Caco-2 (cell line): ENCODE data around the gene FTCD. TPM values are rescaled to one million over a fixed set of nuclear protein-coding genes. Genes with fewer than 3 reads are reported as not detected.
"Not testable (repeated sequence)": the region's sequence is repeated elsewhere in the genome, so short reads cannot be mapped to it uniquely, and the experiment has no call there.

Experiments used
- BruUV-seq: library from RNA; stranded (reverse); fragments of 400-500 nt; replicated peaks from 2 replicates; lab custom pipeline; 2021; lab: Mats Ljungman, UMichigan
- CTCF ChIA-PET: fragments of 300-600 bp; sonication (Branson Sonifier 250); formaldehyde crosslinking; loops from one replicate; lab custom pipeline; 2022; ENCODE audit warnings: antibody characterized with exemption; lab: Charles Lee
- POLR2A ChIA-PET: fragments of 300-600 bp; sonication (Branson Sonifier 250); formaldehyde crosslinking; loops from one replicate; lab custom pipeline; 2022; ENCODE audit warnings: antibody characterized with exemption; lab: Charles Lee
- DNase-seq, 2 experiments: peaks; one replicate each; pipeline versions ENCODE4 v3.0.0 to v3.0.0-alpha.2; 2020 to 2022
- H3K27me3 ChIP-seq: replicated peaks from 2 replicates; pipeline ENCODE4 v1.6.0; 2011; ENCODE audit warnings: low read length; ENCODE audit not compliant: control insufficient read depth, insufficient read depth
- H3K36me3 ChIP-seq: 2 replicates; pipeline ENCODE4 v1.5.1; 2011; ENCODE audit warnings: low read length; ENCODE audit not compliant: control insufficient read depth, insufficient read depth
- H3K4me1 ChIP-seq: fragments of 250-450 bp; sonication (Bioruptor Pico); 2 replicates; pipeline ENCODE4 v1.5.1; 2020; ENCODE audit warnings: mild to moderate bottlenecking
- H3K4me3 ChIP-seq: 2 replicates; pipeline ENCODE4 v1.5.1; 2011; ENCODE audit warnings: low read depth, mild to moderate bottlenecking, control low read depth, low read length
- H3K9me3 ChIP-seq: fragments of 250-450 bp; sonication (Bioruptor Pico); 2 replicates; pipeline ENCODE4 v1.5.1; 2020; ENCODE audit warnings: mild to moderate bottlenecking, moderate library complexity
- H3K27ac Mint-ChIP-seq: one replicate; pipeline ENCODE4 v1.8.0; 2022; ENCODE audit warnings: mixed read lengths; ENCODE audit not compliant: unreplicated experiment
- H3K27me3 Mint-ChIP-seq: one replicate; pipeline ENCODE4 v1.8.0; 2022; ENCODE audit warnings: mixed read lengths; ENCODE audit not compliant: insufficient read depth, unreplicated experiment
- H3K36me3 Mint-ChIP-seq: one replicate; pipeline ENCODE4 v1.8.0; 2022; ENCODE audit warnings: mild to moderate bottlenecking, mixed read lengths; ENCODE audit not compliant: insufficient read depth, unreplicated experiment
- H3K4me1 Mint-ChIP-seq: one replicate; pipeline ENCODE4 v1.8.0; 2022; ENCODE audit warnings: low read depth, mixed read lengths; ENCODE audit not compliant: unreplicated experiment
- H3K4me3 Mint-ChIP-seq: one replicate; pipeline ENCODE4 v1.8.0; 2022; ENCODE audit warnings: mild to moderate bottlenecking, moderate library complexity, mixed read lengths; ENCODE audit not compliant: unreplicated experiment
- H3K9me3 Mint-ChIP-seq: one replicate; pipeline ENCODE4 v1.8.0; 2022; ENCODE audit warnings: mixed read lengths; ENCODE audit not compliant: unreplicated experiment
- CTCF ChIP-seq, 2 experiments: fragments of 200-600 bp in 1 of 2; IDR thresholded peaks; 1 replicate in 1 of 2; 2 replicates in 1 of 2; pipeline versions ENCODE4 v1.5.1 to v1.8.0; 2011 to 2022; ENCODE audit warnings: antibody characterized with exemption in 1 of 2, control low read depth in 1 of 2, inconsistent platforms in 1 of 2, low read depth in 1 of 2, low read length in 1 of 2, mild to moderate bottlenecking in 1 of 2, moderate library complexity in 1 of 2; ENCODE audit not compliant: insufficient read depth in 1 of 2, severe bottlenecking in 1 of 2, unreplicated experiment in 1 of 2
- intact Hi-C: fragments of 100-400 bp; cut with micrococcal nuclease; formaldehyde crosslinking; loops from one replicate; pipeline ENCODE4 v1.10.0; 2022; ENCODE audit not compliant: unreplicated experiment
- total RNA-seq: library from RNA; stranded (reverse); gene quantifications from 2 replicates; pipeline ENCODE4 v1.2.3, GENCODE V29; 2022

Gene FTCD
- total RNA-seq, 1 experiment from 2014 or later, result 3.5 TPM

DNA sequence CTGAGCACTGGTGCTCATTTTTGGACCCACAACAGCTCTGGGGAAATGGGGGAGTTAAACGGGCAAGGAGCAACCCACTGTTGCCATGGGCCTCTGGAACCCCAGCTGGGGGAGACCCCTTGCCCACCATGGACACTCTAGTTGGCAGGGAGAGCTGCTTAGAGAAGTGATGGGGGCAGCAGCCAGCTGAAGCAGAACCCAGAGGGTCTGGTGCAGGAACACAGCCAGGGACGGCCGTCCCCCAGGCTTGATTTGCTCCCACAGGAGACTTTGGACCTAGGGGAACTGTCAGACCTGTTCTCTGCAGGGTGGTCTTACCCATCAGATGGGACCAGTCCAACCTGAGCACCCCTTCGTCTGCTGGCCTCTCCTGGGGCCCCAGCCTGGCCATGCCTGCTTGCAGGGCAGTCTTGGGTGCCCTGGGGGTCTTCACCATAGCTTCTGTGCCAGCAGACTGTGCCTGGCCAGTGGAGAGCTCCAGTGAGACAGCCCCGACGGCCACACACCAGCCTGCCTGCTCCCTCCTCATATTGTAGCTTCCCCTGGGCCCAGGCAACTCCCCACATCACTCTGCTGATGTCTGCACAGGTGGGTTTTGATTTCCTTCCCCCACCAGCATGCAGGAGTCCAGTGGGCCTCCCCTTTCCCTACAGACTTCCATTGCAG, 17.6 kb upstream of the FTCD start:
- no peak overlapping the region for H3K27ac Mint-ChIP-seq
- no TSS peak for BruUV-seq
- no peak overlapping the region for H3K4me3 Mint-ChIP-seq
- no peaks in the 10 kb centered on the region for H3K4me1 ChIP-seq
- peaks cover 3% of the 10 kb centered on the region; the same call in 1 of the 2 replicates for H3K9me3 ChIP-seq
- peaks cover 13% of the 10 kb centered on the region for H3K27me3 Mint-ChIP-seq
- DNase-seq, result no peak
- no peak for TF ChIP-seq CTCF (IDR thresholded peaks at IDR 0.05; ENCODE audit: insufficient read depth in 1 of 2, low read depth in 1 of 2, low read length in 1 of 2, severe bottlenecking in 1 of 2, unreplicated experiment in 1 of 2)
- intact Hi-C loops, result no loop called here
- no peaks in the 10 kb centered on the region; the same call in 1 of the 2 replicates for H3K27me3 ChIP-seq
- no peaks in the 10 kb centered on the region for H3K36me3 Mint-ChIP-seq
- no peak overlapping the region for H3K4me3 ChIP-seq
- ChIA-PET CTCF (no interaction called here), POLR2A (no interaction called here)
- peaks cover 18% of the 10 kb centered on the region for H3K9me3 Mint-ChIP-seq
- no peaks in the 10 kb centered on the region for H3K36me3 ChIP-seq
- H3K4me1 Mint-ChIP-seq, result no peaks in the 10 kb centered on the region

DNA sequence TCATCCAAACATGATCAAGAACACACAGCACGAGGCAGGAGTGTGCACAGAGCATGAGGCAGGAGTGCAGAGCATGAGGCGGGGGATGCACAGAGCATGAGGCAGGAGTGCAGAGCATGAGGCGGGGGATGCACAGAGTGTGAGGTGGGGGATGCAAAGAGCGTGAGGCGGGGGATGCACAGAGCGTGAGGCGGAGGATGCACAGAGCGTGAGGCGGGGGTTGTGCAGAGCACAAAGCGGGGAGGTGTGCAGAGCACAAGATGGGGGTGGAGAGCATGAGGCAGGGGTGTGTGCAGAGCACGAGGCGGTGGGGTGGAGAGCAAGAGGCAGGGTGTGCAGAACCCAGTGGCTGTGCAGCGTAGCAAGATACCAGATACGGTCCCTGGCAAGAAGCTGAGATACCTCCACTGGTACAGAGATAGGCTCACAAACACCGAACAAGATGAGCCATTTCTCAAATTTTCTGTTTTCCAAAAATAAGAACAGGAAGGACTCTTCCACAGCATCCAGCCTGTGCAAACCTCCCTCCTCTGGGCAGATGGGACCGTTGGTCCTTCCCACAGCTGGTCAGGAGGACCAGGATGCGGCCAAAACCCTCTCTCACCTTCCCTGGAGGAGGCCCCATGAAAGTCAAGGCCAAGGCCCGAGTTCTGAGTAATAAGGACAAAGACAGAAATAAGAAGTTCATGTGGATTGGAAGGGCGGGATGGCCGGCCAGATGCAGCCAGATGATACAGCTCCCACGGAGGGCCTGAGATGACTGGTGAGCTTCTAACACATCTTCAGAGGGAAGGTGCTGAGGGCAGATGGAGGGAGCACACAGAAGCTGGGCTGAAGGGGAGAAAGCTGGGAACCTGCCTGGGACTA, 16.9 kb upstream of the FTCD start:
- Mint-ChIP-seq H3K27me3 (peaks cover 13% of the 10 kb centered on the region), H3K27ac (no peak overlapping the region), H3K4me3 (no peak overlapping the region), H3K9me3 (peaks cover 10% of the 10 kb centered on the region), H3K36me3 (no peaks in the 10 kb centered on the region), H3K4me1 (no peaks in the 10 kb centered on the region)
- POLR2A ChIA-PET, result no interaction called here
- TF ChIP-seq CTCF (IDR thresholded peaks at IDR 0.05; ENCODE audit: insufficient read depth in 1 of 2, low read depth in 1 of 2, low read length in 1 of 2, severe bottlenecking in 1 of 2, unreplicated experiment in 1 of 2), result no peak
- DNase-seq, result no peak
- H3K4me1 ChIP-seq, result no peaks in the 10 kb centered on the region
- H3K36me3 ChIP-seq, result no peaks in the 10 kb centered on the region
- no peaks in the 10 kb centered on the region; the same call in 1 of the 2 replicates for H3K27me3 ChIP-seq
- no peak overlapping the region for H3K4me3 ChIP-seq
- CTCF ChIA-PET, result no interaction called here
- H3K9me3 ChIP-seq, result peaks cover 3% of the 10 kb centered on the region; the same call in 1 of the 2 replicates
- no TSS peak for BruUV-seq
- intact Hi-C loops, result no loop called here

DNA sequence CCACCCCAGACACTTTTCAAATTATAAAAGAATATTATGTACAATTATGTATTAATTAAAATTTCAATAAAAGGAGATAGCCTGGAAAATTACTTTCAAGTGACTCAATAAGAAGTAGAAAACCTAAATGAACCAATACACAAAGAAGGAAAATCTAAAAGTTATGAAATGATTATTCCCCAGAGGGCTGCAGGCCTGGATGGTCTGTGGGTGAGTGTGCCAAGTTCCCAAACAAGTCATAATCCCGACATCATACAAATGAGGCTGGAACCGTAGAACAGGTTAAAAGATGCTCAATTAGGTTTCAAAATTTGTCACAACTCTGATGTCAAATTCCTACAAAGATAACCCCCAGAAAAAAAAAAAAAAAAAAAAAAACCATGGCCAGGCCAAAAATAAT, 16.2 kb upstream of the FTCD start:
- no peaks in the 10 kb centered on the region for H3K36me3 Mint-ChIP-seq
- POLR2A ChIA-PET, result no interaction called here
- no TSS peak for BruUV-seq
- Histone ChIP-seq H3K4me3 (no peak overlapping the region), H3K36me3 (no peaks in the 10 kb centered on the region), H3K4me1 (no peaks in the 10 kb centered on the region), H3K27me3 (no peaks in the 10 kb centered on the region; the same call in 1 of the 2 replicates), H3K9me3 (peaks cover 3% of the 10 kb centered on the region; the same call in 1 of the 2 replicates)
- peaks cover 4% of the 10 kb centered on the region for H3K9me3 Mint-ChIP-seq
- CTCF ChIA-PET, result no interaction called here
- no peaks in the 10 kb centered on the region for H3K4me1 Mint-ChIP-seq
- TF ChIP-seq CTCF (IDR thresholded peaks at IDR 0.05; ENCODE audit: insufficient read depth in 1 of 2, low read depth in 1 of 2, low read length in 1 of 2, severe bottlenecking in 1 of 2, unreplicated experiment in 1 of 2), result no peak
- no peak overlapping the region for H3K27ac Mint-ChIP-seq
- intact Hi-C loops, result no loop called here
- no peak overlapping the region for H3K4me3 Mint-ChIP-seq
- H3K27me3 Mint-ChIP-seq, result peaks cover 13% of the 10 kb centered on the region
- DNase-seq, result no peak

DNA sequence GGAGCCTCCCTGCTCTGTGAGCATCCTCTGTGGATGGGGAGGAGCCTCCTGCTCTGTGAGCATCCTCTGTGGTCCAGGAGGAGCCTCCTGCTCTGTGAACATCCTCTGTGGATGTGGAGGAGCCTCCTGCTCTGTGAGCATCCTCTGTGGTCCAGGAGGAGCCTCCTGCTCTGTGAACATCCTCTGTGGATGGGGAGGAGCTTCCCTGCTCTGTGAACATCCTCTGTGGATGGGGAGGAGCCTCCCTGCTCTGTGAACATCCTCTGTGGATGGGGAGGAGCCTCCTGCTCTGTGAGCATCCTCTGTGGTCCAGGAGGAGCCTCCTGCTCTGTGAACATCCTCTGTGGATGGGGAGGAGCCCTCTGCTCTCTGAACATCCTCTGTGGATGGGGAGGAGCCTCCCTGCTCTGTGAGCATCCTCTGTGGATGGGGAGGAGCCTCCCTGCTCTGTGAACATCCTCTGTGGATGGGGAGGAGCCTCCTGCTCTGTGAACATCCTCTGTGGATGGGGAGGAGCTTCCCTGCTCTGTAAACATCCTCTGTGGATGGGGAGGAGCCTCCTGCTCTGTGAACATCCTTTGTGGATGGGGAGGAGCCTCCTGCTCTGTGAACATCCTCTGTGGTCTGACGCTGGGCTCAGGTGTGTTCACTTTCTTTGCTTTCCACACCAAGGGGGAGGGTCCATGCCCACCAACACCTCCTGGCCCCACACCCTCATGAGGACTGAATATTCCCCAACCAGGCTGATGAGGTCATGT, 15.2 kb upstream of the FTCD start:
- POLR2A ChIA-PET, H3K36me3 Mint-ChIP-seq, H3K4me3 ChIP-seq, CTCF ChIA-PET, H3K27me3 ChIP-seq, H3K9me3 ChIP-seq, DNase-seq, intact Hi-C loops, H3K4me1 ChIP-seq, H3K36me3 ChIP-seq, H3K27me3 Mint-ChIP-seq, H3K27ac Mint-ChIP-seq, H3K9me3 Mint-ChIP-seq, H3K4me3 Mint-ChIP-seq, BruUV-seq, H3K4me1 Mint-ChIP-seq: not testable (repeated sequence)
